HEK293T (cell line): ENCODE measurements around the gene KIF5A.
"Not testable (repeated sequence)": the region's sequence is repeated elsewhere in the genome, so short reads cannot be mapped to it uniquely, and the experiment has no call there.

Experiments
- CTCF ChIA-PET: fragments of 350-600 bp; formaldehyde crosslinking; extraction: SDS; loops from one replicate; lab custom pipeline; 2021; ENCODE audit warnings: antibody characterized with exemption, inconsistent platforms; lab: Yijun Ruan, JAX
- POLR2A ChIA-PET: fragments of 350-600 bp; formaldehyde crosslinking; extraction: SDS; loops from one replicate; lab custom pipeline; 2020; ENCODE audit warnings: antibody characterized with exemption, inconsistent platforms; lab: Yijun Ruan, JAX
- DNase-seq: peaks from one replicate; pipeline ENCODE4 v3.0.0; 2012; ENCODE audit warnings: mixed read lengths; ENCODE audit errors: extremely low spot score
- ARNT ChIP-seq: fragments of 450-650 bp; IDR thresholded peaks from 2 replicates; pipeline ENCODE4 v1.6.1; 2017; ENCODE audit warnings: mild to moderate bottlenecking
- BHLHE40 ChIP-seq: fragments of 450-650 bp; IDR thresholded peaks from 2 replicates; pipeline ENCODE4 v1.6.1; 2016; ENCODE audit warnings: mild to moderate bottlenecking, moderate library complexity, borderline replicate concordance
- CTBP1 ChIP-seq: fragments of 450-650 bp; IDR thresholded peaks from 2 replicates; pipeline ENCODE4 v1.6.1; 2016; ENCODE audit warnings: borderline replicate concordance
- ELF4 ChIP-seq: fragments of 450-650 bp; IDR thresholded peaks from 2 replicates; pipeline ENCODE4 v1.6.1; 2017; ENCODE audit warnings: antibody characterized with exemption
- FOXA1 ChIP-seq: fragments of 450-650 bp; IDR thresholded peaks from 2 replicates; pipeline ENCODE4 v1.6.1; 2016; ENCODE audit warnings: mild to moderate bottlenecking
- FOXK2 ChIP-seq: fragments of 450-650 bp; IDR thresholded peaks from 2 replicates; pipeline ENCODE4 v1.6.1; 2016; ENCODE audit warnings: mild to moderate bottlenecking
- FOXM1 ChIP-seq: fragments of 450-650 bp; IDR thresholded peaks from 2 replicates; pipeline ENCODE4 v1.6.1; 2017; ENCODE audit warnings: mild to moderate bottlenecking, borderline replicate concordance
- HDGF ChIP-seq: fragments of 450-650 bp; IDR thresholded peaks from 2 replicates; pipeline ENCODE4 v1.6.1; 2017; ENCODE audit warnings: antibody characterized with exemption, borderline replicate concordance
- L3MBTL2 ChIP-seq: fragments of 450-650 bp; conservative IDR thresholded peaks from 2 replicates; pipeline ENCODE4 v1.6.1; 2016; ENCODE audit warnings: mild to moderate bottlenecking
- LEF1 ChIP-seq: fragments of 450-650 bp; IDR thresholded peaks from 2 replicates; pipeline ENCODE4 v1.6.1; 2017; ENCODE audit warnings: mild to moderate bottlenecking, borderline replicate concordance
- NFRKB ChIP-seq: fragments of 450-650 bp; IDR thresholded peaks from 2 replicates; pipeline ENCODE4 v1.6.1; 2016; ENCODE audit warnings: mild to moderate bottlenecking, moderate library complexity
- PKNOX1 ChIP-seq: fragments of 450-650 bp; IDR thresholded peaks from 2 replicates; pipeline ENCODE4 v1.6.1; 2016
- SP1 ChIP-seq: fragments of 450-650 bp; IDR thresholded peaks from 2 replicates; pipeline ENCODE4 v1.6.1; 2017
- SUZ12 ChIP-seq: fragments of 450-650 bp; IDR thresholded peaks from 2 replicates; pipeline ENCODE4 v1.6.1; 2016; ENCODE audit warnings: mild to moderate bottlenecking
- TARDBP ChIP-seq: fragments of 450-650 bp; IDR thresholded peaks from 2 replicates; pipeline ENCODE4 v1.6.1; 2016
- ZNF384 ChIP-seq: fragments of 450-650 bp; IDR thresholded peaks from 2 replicates; pipeline ENCODE4 v1.6.1; 2016

Gene KIF5A

GRCh38 chr12:57549909-57550640 is at the start of gene KIF5A:
KIF5A (plus strand) TSS chr12:57550044; CDS start chr12:57550272, 228 bp downstream.
- ChIA-PET POLR2A (no interaction called here), CTCF (no interaction called here)

GRCh38 chr12:57500213-57500612 is 49.6 kb upstream of the KIF5A start:
- POLR2A ChIA-PET, result interaction anchor here (0.6 to 1.4 kb wide), 2 partner anchors 10 to 34 kb away, joined by 3 read pairs; no protein-coding TSS in a partner anchor
- CTCF ChIA-PET, result no interaction called here
- TF ChIP-seq NFRKB (no peak), ARNT (no peak), ELF4 (no peak), FOXM1 (no peak), PKNOX1 (no peak), L3MBTL2 (no peak), HDGF (no peak), TARDBP (no peak), FOXK2 (no peak), BHLHE40 (no peak)
- no peak for DNase-seq

More at GRCh38 chr12:57549909-57550640, at the start of gene KIF5A:
- DNase-seq, result peak; percentile 83
- no peak for TF ChIP-seq HDGF
- TF ChIP-seq ELF4, result no peak
- no peak for TF ChIP-seq NFRKB
- TF ChIP-seq FOXM1, result no peak
- no peak for TF ChIP-seq L3MBTL2
- no peak for TF ChIP-seq LEF1
- no peak for TF ChIP-seq ARNT
- no peak for TF ChIP-seq FOXK2
- no peak for TF ChIP-seq SP1
- TF ChIP-seq ZNF384, result no peak
- no peak for TF ChIP-seq TARDBP
- no peak for TF ChIP-seq CTBP1
- no peak for TF ChIP-seq BHLHE40
- TF ChIP-seq FOXA1, result no peak
- no peak for TF ChIP-seq PKNOX1
- TF ChIP-seq SUZ12, result no peak

GRCh38 chr12:57502311-57502969 is 47.4 kb upstream of the KIF5A start:
- DNase-seq, result not testable (repeated sequence)
- ChIA-PET POLR2A (interaction anchor here (0.8 to 4.5 kb wide), 3 partner anchors 10 to 17 kb away, joined by 4 to 20 read pairs (median 5); partner anchors contain the start of gene DDIT3), CTCF (interaction anchor here (0.6 to 0.8 kb wide), 3 partner anchors 18 to 115 kb away, joined by 3 read pairs; partner anchors contain the start of gene DDIT3)

DNA sequence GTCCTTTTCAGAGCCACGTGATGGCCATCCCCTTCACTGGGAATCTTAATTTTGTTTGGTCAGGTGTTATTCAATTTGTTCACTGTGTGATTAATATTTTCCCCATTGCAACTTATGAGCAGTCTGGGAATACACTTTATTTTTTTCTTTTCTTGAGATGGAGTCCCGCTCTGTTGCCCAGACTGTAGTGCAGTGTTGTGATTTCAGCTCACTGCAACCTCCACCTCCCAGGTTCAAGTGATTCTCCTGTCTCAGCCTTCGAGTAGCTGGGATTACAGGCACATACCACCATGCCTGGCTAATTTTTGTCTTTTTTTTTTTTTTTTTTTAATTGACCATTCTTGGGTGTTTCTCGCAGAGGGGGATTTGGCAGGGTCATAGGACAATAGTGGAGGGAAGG is 43.3 kb upstream of the KIF5A start:
- POLR2A ChIA-PET, result interaction anchor here (1.2 kb wide), 1 partner anchor 8 kb away, joined by 3 read pairs; no protein-coding TSS in a partner anchor
- CTCF ChIA-PET, DNase-seq: not testable (repeated sequence)

- CTCF ChIA-PET, result not testable (repeated sequence)
Measured at GRCh38 chr12:57507796-57508195, 42.0 kb upstream of the KIF5A start.

DNA sequence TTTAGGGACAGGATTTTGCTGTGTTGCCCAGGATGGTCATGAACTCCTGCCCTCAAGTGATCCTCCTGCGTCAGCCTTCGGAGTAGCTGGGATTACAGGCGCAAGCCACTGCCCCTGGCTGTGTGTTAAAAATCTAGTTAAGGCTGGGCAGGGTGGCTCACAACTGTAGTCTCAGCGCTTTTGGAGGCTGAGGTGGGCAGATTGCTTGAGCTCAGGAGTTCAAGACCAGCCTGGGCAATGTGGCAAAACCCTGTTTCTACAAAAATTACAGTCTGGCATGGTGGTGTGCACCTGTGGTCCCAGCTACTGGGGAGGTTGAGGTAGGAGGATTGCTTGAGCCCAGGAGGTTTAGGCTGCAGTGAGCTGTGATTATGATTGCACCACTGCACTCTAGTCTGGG is 38.7 kb upstream of the KIF5A start:
- CTCF ChIA-PET, result no interaction called here
- no peak for TF ChIP-seq HDGF
- TF ChIP-seq ELF4, result no peak
- no peak for TF ChIP-seq L3MBTL2
- TF ChIP-seq CTBP1, result no peak
- no peak for TF ChIP-seq LEF1
- TF ChIP-seq FOXK2, result no peak
- TF ChIP-seq SP1, result no peak
- no peak for TF ChIP-seq ARNT
- TF ChIP-seq FOXA1, result no peak
- TF ChIP-seq TARDBP, result no peak
- TF ChIP-seq SUZ12, result no peak
- TF ChIP-seq ZNF384, result no peak
- no peak for TF ChIP-seq FOXM1
- no peak for TF ChIP-seq BHLHE40
- no peak for TF ChIP-seq PKNOX1
- no peak for TF ChIP-seq NFRKB
- no peak for DNase-seq
- POLR2A ChIA-PET, result interaction anchor here (2.6 kb wide), 1 partner anchor 9 kb away, joined by 12 read pairs; the partner anchor contains the start of gene DDIT3

More at GRCh38 chr12:57507796-57508195, 42.0 kb upstream of the KIF5A start:
- POLR2A ChIA-PET, DNase-seq: not testable (repeated sequence)
